NCI-H1092 treated with DMSO at 0.1 percent for 48 hours (cell line): ENCODE results near the gene PAIP1.
"Not testable (repeated sequence)": the region's sequence is repeated elsewhere in the genome, so short reads cannot be mapped to it uniquely, and the experiment has no call there.

Experiments
- DNase-seq: peaks from one replicate; lab custom pipeline; 2025; lab: John Stamatoyannopoulos, UW

The PAIP1 gene, protein sequence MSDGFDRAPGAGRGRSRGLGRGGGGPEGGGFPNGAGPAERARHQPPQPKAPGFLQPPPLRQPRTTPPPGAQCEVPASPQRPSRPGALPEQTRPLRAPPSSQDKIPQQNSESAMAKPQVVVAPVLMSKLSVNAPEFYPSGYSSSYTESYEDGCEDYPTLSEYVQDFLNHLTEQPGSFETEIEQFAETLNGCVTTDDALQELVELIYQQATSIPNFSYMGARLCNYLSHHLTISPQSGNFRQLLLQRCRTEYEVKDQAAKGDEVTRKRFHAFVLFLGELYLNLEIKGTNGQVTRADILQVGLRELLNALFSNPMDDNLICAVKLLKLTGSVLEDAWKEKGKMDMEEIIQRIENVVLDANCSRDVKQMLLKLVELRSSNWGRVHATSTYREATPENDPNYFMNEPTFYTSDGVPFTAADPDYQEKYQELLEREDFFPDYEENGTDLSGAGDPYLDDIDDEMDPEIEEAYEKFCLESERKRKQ

DNA sequence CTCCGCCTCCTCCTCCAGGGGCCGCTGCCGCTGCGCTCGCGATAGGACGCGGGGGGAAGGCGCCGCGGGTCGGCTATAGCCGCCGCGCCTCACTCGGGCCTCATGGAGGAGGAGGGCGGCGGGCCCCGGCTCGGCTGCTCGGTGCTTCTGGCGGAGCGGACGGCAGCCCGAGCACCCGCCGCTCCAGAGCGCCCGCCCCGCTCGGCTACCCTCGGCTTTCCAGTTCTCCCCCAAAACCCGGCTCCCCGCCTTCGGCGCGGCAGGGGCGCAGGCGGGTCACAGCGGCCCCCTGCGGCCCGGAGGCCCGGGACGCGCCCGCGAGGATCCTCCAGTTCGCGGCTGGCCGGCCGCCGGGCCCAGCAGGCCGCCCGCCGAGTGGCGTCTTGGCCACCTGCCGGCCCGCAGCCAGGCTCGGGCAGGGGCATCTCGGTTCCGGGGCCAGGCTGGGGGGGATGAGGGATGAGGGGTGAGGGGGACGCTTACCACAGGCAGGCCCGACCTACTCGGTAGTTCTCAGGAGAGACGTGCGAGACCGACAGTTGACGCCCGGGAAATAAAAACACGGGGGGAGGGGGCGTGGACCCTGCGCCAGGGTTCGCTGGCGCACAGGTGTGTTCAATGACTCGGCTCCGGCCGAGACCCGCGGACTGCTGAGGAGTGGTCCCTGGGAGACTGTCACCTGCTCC lies at the start of gene PAIP1:
TSS of gene PAIP1 (minus strand) at position 221 of the 686 bp plus-strand sequence. CDS start 231 bp downstream, outside the sequence.
- peak; percentile 86 for DNase-seq

DNA sequence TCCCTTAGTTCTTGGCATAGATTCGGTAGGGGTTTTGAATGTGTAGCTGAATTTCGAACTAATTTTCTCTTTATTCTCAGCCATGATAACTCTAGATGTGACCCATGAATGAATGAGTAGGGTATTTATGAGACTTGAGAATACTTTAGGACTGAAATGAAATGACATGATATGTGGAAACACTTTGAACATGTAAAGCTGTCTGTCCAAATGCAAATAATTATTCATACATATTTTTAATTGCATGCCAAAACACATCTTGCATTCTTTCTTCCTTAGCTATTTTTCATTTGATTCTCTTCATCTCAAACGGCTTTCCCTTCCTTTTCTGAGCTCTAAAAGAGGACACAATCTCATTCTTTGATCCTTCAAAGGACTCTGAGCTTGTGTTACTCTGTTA lies 49.5 kb upstream of the PAIP1 start:
- no peak for DNase-seq

DNA sequence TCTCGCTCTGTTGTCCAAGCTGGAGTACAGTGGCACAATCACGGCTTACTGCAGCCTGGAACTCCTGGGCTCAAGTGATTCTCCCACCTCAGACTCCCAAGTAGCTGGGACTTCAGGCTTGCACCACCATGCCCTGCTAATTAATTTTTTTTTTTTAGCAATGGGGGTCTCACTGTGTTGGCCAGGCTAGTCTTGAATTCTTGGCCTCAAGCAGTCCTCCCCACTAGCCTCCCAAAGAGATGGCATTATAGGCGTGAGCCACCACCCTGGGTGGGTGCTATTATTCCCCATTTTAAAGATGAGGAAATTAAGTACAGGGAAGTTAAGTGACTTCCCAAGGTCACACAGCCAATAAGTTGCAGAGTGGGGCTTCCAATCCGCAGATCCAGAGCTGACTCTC lies 47.8 kb upstream of the PAIP1 start:
- DNase-seq: no peak

DNA sequence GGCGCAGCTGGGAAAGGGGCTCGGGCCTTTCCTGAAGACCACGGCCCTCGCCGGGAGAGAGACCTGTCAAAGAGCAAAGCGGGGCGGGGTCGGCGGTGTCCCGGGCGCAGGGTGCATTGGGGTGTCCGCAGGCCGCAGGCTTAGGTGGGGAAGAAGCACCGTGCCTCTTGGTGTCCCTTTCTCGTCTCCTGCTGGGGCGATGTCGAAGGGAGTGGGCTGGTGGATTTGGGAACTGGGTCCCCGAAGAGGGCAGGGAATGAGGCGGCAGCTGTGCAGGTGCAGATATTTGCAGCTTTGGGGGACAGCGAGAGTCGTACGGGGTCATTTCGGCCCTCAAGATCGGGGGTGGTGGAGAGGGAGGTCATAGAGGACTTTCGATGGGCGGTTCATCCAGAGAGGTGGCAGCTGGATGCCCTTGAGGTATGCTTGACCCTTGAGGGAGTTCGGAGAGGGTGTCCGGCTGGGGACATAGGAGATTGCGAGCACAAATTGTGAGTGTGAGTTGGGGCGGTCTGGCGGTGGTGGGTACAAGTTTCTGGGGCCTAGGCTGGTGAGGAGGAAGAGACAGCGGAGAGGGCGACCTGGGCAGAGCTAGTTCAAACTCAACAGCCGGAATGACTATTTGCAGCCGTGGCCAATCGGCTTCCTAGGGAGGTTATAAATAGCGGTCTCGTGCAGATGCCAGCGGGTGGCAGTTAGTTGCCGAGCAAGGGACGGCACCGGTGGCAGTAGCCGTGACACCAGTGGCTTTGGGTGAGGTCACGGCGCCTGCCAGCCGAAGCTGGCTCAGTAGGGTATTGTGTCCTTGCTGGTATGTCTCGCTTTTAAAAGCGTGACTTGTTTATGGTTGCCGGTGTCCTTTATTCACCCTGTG lies 46.7 kb upstream of the PAIP1 start:
- peak; percentile 86 for DNase-seq

DNA sequence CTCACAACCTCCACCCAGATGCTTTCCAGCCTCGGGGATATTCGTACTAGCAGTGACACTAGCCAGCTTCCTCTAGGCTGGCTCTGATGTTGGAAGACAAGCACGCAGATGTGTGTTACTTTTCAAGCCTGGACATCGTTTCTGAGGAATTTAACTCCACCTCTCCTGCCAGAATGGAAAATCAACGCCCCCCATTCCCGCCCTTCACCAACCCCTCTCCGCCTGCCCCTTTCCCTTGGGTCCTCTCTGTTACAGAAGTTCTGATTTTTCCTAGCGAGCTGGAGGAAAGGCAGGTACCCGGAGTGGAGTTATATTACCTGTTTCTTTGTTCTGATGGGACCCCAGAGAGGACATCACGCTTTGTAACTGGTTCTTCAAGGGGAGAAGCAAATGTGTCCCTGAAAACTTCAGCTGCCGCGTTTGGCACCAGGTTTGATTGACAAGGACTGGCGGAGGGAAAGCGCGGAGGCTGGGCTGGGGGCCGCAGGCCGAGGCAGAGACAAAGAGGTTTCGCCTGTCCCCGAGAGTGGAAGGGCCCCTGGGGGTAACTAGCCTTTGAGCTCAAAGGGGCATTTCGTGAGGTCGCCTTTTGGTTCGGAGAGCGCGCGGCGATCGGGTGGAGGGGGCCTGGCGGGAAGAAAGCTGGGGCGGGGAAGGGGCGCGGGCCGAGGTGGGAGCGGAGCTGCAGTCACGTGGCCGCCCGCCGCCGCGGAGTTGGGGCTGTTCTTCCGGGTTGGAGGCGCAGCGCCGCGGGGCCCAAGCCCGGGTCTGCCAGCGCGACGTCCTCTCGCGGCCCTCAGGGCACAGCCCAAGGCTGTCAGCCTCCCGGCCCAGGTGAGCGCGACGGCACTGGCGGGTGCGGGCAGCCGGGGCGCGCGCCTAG lies 45.8 kb upstream of the PAIP1 start, which contains the start of gene NNT:
TSS of gene NNT (plus strand) at position 720 of the 883 bp plus-strand sequence. CDS start 6,016 bp downstream, outside the sequence.
- peak; percentile 84 for DNase-seq

DNA sequence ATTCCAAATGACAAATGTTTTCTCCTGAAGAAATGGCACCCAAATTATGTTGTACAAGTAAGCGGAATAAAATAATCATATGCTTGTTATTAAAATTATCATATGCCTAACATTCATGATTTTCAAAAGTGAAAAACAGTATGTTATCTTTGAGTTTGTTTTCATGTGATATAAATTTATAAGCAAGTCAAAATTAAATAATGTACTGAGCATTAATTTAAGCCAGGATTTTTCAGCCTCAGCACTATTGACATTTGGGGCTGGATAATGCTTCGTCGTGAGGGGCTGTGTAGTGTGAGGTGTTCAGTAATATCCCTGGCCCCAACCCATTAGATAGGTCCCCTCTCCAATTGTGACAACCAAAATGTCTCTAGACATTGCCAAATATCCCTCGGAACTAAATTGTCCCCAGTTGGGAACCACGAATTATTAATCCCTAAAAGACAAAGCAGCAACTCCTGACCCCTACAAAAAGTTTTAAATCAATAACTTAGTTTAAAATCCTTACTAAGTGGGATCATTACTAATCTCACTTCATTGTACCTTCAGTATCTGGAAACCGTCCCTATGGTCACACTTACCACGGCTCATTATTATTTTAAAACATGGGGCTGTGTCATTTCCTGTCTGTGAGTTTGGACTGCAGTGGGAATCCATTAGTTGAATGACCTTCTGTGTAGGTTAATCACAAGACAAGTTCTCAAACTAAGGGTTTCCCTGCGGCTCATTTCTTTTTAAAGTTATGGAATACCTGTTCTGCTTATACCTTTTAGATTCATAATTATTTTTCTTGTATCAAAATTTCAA lies 44.8 kb upstream of the PAIP1 start:
- peak; percentile 29 for DNase-seq

DNA sequence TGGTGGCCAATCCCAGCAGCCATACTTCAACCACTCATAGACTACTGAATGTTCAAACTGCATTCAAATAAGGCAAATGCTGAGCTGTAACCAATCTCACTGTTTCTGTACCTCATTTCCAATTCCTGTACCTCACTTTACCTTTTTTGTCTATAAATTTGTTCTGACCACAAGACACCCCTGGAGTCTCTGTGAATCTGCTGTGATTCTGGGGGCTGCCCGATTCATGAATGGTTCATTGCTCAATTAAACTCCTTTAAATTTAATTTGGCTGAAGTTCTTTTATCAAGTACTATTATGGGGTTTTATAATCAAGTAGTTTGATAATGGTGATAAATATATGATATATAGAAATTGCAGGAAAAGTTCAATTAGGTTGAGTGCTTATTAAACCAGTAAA lies 42.0 kb upstream of the PAIP1 start:
- DNase-seq: not testable (repeated sequence)

DNA sequence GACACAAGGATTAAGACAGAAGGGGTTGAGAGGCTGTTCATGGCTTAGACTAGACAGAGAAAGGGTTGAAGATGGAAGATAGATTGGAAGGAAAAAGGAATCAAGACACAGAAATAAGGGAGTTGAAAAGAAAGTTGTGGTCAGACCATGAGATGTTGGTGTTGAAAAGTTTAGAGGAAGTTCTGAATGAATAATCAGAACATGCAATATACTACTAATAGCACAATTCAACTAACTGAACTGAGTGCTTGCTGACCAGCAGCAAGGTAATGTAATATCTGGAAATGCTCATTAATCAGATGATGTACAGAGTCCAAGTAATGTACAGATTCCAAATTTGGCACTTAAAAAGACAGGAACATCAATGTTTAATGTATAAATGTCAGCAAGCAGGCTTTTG lies 35.5 kb upstream of the PAIP1 start:
- DNase-seq: no peak

DNA sequence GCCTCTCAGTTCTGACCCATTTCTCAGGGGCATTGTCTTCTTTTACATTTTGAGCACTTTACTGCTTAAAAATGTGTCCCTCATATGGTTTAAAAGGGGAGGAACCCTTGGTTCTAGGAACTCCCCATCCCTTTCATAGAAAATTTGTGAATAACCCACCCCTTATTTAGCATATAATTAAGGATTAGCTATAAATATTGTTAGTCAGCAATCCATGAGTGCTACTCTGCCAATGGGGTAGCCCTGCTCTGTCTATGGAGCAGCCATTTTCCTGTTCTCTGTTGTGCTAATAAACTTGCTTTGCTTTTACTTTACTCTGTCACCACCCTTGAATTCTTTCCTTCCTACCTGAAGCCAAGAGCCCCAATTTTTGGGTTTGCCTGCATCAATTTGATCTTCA lies 33.8 kb upstream of the PAIP1 start:
- DNase-seq: no peak

DNA sequence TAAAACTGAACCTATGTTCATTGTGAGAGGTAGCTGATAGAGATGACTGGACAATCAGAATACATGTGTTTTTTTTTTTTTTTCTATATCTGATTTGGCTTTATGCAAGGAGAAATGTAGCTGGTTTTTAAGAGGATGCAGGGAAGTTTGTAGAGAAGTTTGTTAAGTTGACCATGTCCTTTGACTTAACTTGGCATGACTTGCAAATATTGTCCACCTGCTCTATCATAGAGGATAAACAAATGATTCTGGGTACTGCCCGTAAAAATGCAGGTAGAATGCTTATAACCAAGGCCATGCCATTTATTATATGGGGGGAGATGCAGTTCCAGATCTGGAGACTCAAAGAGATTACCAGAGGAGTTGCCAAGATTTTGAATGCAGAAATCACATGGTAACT lies 32.4 kb upstream of the PAIP1 start:
- DNase-seq: no peak

DNA sequence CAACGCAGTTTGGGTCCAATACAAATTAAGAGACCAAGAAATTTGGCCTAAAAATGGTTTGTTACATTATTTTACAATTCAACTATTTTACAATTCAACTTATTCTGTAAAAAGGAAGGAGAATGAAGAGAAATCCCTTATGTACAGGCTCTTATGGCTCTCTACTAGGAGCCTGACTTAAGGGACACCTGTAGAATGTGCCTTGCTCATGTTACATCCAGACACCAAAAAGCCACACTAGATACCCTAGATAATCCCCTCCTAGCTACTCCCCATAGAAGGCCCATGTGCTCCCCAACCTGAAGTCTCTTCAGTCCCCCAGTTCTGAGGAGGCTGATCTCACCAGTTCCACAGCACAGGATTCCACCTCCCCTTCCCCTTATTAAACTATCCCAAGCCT lies 32.0 kb upstream of the PAIP1 start:
- no peak for DNase-seq

DNA sequence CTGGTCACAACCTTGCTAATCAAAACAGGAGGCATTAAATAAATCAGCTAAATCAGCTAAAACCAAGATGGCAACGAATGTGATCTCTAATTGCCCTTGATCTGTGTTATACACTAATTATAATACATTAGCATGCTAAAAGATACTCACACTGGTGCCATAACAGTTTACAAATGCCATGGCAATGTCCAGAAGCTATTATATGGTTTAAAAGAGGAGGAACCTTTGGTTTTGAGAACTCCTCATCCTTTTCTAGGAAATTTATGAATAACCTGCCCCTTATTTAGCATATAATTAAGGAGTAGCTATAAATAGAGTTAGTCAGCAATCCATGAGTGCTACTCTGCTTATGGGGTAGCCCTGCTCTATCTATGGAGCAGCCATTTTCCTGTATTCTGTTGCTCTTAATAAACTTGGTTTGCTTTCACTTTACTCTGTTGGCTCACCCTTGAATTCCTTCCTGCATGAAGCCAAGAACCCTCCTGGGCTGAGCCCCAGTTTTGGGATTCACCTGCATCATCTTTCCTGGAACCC lies 27.4 kb upstream of the PAIP1 start:
- no peak for DNase-seq

DNA sequence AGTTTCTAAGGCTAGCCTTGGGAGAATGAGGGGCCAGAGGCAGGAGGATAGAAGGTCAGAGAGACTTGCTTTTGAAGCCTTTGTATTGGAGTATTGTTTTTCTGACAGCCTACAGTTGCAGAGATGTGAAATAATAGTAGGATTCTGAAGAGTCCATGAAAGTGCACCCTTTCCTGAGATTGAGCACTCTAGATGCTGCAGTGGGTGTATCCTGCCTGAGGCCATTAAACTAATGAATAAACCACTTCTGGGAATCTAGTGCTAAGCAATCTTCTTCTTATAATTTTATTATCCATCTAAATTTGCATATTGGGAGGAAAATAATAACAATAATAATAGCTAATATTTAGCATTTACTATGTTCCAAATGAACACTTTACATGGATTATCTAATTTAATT lies 26.8 kb upstream of the PAIP1 start:
- no peak for DNase-seq

DNA sequence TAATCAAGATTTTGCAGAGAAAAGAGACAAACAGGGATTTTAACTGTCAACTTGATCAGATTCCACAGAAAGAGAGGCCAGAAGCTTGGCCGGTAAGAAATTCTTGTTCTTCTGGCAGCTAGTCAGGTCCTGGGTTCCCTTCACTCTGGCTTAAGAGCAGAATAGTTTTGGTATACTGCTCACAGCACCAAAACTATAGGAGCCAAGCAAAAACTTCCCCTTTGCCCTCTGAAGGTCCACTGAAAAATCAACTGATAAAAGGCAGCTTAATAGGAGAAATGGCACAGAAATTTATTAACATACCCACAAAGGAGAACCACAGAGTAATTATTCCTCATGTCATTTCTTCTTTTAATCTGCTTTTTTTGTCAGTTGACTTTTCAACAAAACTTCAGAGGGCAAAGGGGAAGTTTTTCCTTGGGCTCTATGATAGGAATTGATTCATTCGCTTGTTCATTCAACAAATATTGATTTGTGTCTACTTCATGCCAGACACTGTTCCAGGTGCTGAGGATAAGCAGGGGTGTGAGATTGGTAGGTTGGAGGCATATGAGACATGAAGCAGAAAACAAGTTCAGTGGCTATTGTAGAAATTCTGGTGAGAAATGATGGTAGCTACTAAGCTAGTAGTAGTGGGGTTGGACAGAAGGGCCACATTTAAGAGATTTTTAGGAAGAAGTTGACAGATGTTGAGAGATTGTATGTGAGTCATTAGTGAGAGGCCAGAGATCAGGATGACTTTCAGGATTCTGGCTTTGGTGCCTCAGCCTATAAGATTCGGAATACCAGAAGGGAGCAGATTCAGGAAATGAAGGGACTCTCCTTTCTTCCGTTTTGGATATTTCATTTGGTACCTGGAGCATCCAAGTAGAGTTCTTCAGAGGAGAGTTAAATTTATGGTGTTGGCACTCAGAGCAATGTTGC lies 25.5 kb upstream of the PAIP1 start:
- no peak for DNase-seq

DNA sequence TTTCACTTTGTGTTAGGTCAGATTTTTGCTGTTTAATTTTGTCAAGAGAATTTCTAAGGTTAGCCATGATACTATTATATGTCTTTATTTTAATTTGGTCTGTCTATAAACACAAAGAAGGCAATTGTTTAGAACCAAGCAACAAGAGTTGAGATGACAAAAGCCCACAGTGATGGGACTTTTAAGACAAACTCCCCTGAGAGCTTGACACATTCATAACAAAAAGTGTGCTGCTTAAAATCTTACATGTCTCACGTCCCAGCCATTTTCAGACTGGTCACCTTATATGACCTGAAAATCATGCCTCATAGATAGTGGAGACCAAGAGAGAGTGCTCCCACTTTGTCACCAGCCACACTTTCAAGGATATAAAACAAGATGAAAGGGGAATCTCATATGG lies 24.5 kb upstream of the PAIP1 start:
- no peak for DNase-seq

DNA sequence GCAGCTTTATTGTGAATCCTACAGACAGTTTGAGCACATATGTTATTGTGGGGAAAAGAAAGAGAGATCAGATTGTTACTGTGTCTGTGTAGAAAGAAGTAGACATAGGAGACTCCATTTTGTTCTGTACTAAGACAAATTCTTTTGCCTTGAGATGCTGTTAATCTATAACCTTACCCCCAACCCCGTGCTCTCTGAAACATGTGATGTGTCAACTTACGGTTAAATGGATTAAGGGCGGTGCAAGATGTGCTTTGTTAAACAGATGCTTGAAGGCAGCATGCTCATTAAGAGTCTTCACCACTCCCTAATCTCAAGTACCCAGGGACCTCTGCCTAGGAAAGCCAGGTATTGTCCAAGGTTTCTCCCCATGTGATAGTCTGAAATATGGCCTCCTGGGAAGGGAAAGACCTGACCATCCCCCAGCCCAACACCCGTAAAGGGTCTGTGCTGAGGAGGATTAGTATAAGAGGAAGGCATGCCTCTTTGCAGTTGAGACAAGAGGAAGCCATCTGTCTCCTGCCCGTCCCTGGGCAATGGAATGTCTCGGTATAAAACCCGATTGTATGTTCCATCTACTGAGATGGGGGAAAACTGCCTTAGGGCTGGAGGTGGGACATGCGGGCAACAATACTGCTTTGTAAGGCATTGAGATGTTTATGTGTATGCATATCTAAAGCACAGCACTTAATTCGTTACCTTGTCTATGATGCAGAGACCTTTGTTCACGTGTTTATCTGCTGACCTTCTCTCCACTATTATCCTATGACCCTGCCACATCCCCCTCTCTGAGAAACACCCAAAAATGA lies 23.7 kb upstream of the PAIP1 start:
- DNase-seq: not testable (repeated sequence)

DNA sequence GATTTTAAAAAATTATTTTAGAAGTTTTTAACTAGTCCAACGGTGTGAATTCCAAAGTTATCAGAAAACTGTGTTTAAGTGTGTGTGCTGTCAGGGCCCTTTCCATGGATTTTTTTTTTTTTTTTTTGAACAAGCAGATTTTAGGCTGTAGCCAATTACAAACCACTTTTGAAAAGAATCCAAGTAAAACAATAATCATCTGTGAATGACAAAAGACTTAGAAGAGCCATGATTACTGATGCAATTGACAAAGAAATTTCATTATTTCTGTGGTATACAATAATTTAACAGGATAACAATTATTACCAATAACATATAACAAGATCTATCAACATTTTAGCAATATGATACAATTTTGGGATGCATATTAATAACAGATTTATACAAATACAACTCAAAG lies 16.2 kb upstream of the PAIP1 start:
- DNase-seq: no peak

DNA sequence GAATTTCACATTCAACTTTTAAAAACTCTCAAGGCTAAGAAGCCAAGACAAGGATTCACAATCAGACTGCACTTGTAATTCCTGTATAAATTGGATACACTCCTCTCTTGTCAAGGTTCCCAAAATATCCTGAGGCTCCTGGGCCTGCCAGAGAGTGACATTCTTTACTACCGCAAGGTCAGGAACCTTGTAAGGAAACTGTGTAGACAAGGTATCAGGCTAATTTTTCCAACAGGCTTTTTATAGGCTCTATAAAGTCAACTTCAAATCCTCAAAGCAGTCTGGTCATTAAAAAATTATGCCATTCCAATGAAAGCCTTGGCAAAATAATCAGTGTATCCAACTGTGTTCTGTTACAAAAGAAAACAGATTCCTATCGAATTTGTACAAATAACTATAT lies 15.5 kb upstream of the PAIP1 start:
- no peak for DNase-seq
